Measurements from ENCODE around the gene LTC4S.

The LTC4S gene

GRCh38 chr5:179795863-179796833 is 2.4 kb downstream of the LTC4S start:
- peak; percentile 68 for DNase-seq

GRCh38 chr5:179796877-179797608 is 3.3 kb downstream of the LTC4S start:
- DNase-seq, result no peak

GRCh38 chr5:179797741-179798140 is 4.0 kb downstream of the LTC4S start:
- DNase-seq, result no peak

- no peak for DNase-seq
These were observed 4.5 kb downstream of the LTC4S start for GRCh38 chr5:179798144-179798770.

- no peak for DNase-seq
These were observed 5.2 kb downstream of the LTC4S start for GRCh38 chr5:179798771-179799643.

GRCh38 chr5:179799644-179799973 is 5.8 kb downstream of the LTC4S start:
- no peak for DNase-seq

GRCh38 chr5:179800071-179800695 is 6.4 kb downstream of the LTC4S start:
- no peak for DNase-seq

- no peak for DNase-seq
These were observed 7.0 kb downstream of the LTC4S start for GRCh38 chr5:179800696-179801201.

GRCh38 chr5:179801304-179802206 is 7.8 kb downstream of the LTC4S start:
- DNase-seq, result peak; percentile 51

GRCh38 chr5:179802207-179802883 is 8.6 kb downstream of the LTC4S start:
- no peak for DNase-seq

- no peak for DNase-seq
These were observed 9.3 kb downstream of the LTC4S start for GRCh38 chr5:179802950-179803562.

- DNase-seq, result no peak
These were observed 10.1 kb downstream of the LTC4S start for GRCh38 chr5:179803651-179804554.

GRCh38 chr5:179804555-179804947 is 10.8 kb downstream of the LTC4S start:
- no peak for DNase-seq

- no peak for DNase-seq
These were observed 11.3 kb downstream of the LTC4S start for GRCh38 chr5:179805070-179805528.

- DNase-seq, result peak; percentile 22
These were observed 11.9 kb downstream of the LTC4S start for GRCh38 chr5:179805529-179806249.

- DNase-seq, result peak; percentile 66
These were observed 12.7 kb downstream of the LTC4S start, which contains the start of gene MGAT4B for GRCh38 chr5:179806250-179807048. MGAT4B (minus strand) TSS chr5:179806866; CDS start chr5:179806583, 283 bp downstream.

All from fibroblast of upper back skin (primary cell).